Activated naive CD4-positive, alpha-beta T cell treated with anti-CD3 and anti-CD28 coated beads, Interleukin-2, amount 50 U/mL, for 72 hours (primary cell): ENCODE data around the gene ATAD3A. TPM values are rescaled to one million over a fixed set of nuclear protein-coding genes. Genes with fewer than 3 reads are reported as not detected.
"Not testable (repeated sequence)": the region's sequence is repeated elsewhere in the genome, so short reads cannot be mapped to it uniquely, and the experiment has no call there.

ENCODE experiments used
- ATAC-seq, 2 donors: fragments of 150-1000 bp; cut with Tn5 transposase; 2 replicates each; pipeline ENCODE4 v1.10.0; 2021; ENCODE audit warnings: mild to moderate bottlenecking in 2 of 2, moderate library complexity in 2 of 2
- DNase-seq, 2 donors: peaks; one replicate each; pipeline ENCODE4 v3.0.0; 2021 to 2022; ENCODE audit warnings: low spot score in 2 of 2
- H3K27ac Mint-ChIP-seq, 2 donors: one replicate each; pipeline ENCODE4 v1.8.0; 2022; ENCODE audit warnings: mild to moderate bottlenecking in 2 of 2, mixed read lengths in 2 of 2
- H3K36me3 Mint-ChIP-seq, 2 donors: one replicate each; pipeline ENCODE4 v1.8.0; 2022; ENCODE audit warnings: mixed read lengths in 2 of 2
- H3K9me3 Mint-ChIP-seq, 2 donors: one replicate each; pipeline ENCODE4 v1.8.0; 2022; ENCODE audit warnings: mixed read lengths in 2 of 2
- total RNA-seq, 2 donors: library from RNA; stranded (reverse); gene quantifications; one replicate each; pipeline ENCODE4 v1.2.3, GENCODE V29; 2022

ATAD3A gene
- total RNA-seq, 2 donors from 2014 or later: 35.7 to 39.7 TPM

DNA sequence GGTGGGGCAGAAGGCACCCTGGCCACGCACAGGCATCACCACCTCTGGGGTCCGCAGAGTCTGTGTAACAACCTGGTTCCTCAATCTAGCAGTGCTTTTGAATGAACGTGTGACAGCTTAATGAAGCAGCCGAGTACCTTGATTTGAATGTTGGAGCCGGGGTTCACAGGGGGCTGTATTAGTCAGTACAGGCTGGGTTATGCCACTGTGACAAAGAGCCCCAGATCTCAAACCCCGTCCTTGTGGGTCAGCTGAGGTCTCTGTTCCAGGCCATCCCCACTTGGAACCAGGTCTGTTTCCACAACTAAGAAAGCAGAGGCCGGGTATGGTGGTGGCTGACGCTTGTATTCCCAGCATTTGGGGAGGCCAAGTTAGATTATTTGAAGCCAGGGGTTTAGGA, 18.0 kb downstream of the ATAD3A start:
- ATAC-seq: no peak
- Mint-ChIP-seq H3K27ac (no peak overlapping the region), H3K9me3 (peaks cover 0 to 5% of the 10 kb centered on the region in 2 donors), H3K36me3 (peaks cover 19 to 22% of the 10 kb centered on the region in 2 donors)
- no peak for DNase-seq

DNA sequence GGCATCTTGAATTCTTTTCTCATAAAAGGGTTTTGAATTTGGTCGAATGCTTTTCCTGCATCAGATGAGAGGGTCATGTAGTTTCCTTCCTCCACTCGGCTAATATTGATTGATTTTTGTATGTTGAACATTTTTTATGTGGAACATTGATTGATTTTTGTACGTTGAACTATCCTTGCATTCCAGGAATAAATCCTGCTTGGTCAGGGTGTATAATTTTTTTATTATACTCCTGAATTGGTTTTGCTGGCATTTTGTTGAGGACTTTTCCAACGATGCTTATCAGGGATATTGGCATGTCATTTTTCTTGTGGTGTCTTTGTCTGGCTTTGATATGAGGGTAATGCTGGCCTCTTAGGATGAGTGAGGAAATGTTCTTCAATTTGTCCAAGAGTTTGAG, 20.0 kb downstream of the ATAD3A start:
- no peak overlapping the region for H3K27ac Mint-ChIP-seq
- DNase-seq: no peak
- H3K9me3 Mint-ChIP-seq: peaks cover 0 to 5% of the 10 kb centered on the region in 2 donors
- no peak for ATAC-seq
- peaks cover 19 to 22% of the 10 kb centered on the region in 2 donors for H3K36me3 Mint-ChIP-seq

DNA sequence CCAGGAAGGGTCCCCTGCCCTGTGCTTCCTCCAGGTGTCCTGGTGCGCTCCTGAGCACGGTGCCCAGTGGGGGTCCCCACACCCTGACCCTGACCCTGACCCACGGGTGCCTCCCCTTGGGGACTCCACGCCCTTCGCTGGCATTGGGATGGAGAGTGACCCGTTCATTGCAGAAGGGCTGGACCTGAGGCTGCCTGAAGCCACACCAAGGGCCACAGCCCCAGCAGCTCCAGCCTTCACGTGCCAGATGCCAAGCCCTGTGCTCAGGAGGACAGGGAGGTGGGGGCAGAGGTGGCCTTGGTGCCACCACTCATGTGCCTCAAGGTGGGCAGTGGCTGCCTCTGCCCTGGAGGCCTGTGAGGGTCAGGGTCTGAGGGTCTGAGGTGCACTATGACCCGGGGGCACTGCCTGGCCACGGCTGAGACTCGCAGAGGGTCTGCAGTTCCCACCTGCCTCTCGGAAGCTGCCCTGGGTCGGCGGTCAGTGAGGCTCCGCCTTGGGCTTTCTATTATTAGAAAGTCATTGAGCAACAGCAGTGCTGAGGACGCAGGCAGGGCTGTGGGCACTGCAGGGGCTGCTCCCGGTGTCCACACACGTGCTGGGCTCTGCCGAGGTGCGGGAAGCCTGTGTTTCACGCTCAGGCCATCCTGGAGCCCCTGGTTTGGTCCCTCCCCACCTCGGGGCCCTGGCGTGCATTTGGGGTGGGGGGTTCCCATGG, 21.4 kb downstream of the ATAD3A start:
- H3K27ac Mint-ChIP-seq, H3K9me3 Mint-ChIP-seq, DNase-seq, ATAC-seq: not testable (repeated sequence)
- peaks cover 19 to 22% of the 10 kb centered on the region in 2 donors for H3K36me3 Mint-ChIP-seq

DNA sequence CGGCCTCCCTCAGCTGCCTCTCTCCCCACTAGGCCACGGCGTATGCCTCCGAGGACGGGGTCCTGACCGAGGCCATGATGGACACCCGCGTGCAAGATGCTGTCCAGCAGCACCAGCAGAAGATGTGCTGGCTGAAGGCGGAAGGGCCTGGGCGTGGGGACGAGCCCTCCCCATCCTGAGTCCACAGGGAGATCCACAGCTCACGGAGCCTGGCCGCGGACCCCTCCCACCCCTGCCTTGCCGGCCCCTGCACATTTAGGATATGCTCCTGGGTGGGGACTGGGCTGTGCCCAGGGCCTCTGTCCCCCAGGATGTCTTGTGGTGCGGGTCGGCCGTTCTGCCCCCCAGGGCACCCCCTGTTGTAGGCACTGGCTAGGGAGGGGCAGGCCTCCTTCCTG, 21.9 kb downstream of the ATAD3A start:
- H3K9me3 Mint-ChIP-seq, H3K27ac Mint-ChIP-seq, DNase-seq, ATAC-seq: not testable (repeated sequence)
- H3K36me3 Mint-ChIP-seq: peaks cover 17 to 22% of the 10 kb centered on the region in 2 donors

DNA sequence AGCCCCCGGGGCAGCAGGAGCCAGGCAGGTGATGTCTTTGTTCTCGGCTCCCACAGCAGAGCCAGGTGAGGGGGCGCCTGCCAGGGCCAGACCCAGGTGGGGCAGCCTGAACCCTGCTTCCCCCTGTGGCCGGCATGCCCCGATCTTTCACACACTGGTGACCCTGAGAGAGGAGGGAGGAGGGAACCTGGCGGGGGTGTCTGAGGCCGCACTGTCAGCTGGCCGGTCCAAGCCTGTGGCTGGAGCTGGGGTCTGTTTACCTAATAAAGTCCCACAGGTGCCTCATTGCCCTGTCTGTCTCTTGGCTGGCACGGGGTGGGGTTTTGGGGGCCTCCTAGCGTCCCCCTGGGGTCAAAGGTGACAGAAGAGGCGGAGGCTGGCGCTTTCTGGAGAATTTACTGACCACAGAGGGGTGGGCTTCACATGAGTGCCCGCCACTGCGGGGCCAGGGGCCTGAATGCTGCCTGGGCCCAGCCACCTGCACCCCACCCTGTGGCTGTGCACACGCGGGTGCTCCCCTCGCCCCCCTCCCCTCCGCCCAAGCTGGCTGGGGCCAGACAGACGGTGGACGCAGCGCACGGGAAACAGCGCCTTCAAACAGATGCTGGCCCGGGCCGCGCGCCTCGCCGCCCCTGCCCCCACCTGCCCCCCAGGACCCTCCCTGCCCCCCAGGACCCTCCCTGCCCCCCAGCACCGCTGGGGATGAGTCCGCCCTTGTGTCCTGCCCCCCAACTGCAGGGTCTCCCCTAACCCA, 22.6 kb downstream of the ATAD3A start:
- Mint-ChIP-seq H3K27ac (no peak overlapping the region), H3K36me3 (peaks cover 11 to 21% of the 10 kb centered on the region in 2 donors), H3K9me3 (peaks cover 0 to 5% of the 10 kb centered on the region in 2 donors)
- ATAC-seq (no peak), DNase-seq (no peak)

DNA sequence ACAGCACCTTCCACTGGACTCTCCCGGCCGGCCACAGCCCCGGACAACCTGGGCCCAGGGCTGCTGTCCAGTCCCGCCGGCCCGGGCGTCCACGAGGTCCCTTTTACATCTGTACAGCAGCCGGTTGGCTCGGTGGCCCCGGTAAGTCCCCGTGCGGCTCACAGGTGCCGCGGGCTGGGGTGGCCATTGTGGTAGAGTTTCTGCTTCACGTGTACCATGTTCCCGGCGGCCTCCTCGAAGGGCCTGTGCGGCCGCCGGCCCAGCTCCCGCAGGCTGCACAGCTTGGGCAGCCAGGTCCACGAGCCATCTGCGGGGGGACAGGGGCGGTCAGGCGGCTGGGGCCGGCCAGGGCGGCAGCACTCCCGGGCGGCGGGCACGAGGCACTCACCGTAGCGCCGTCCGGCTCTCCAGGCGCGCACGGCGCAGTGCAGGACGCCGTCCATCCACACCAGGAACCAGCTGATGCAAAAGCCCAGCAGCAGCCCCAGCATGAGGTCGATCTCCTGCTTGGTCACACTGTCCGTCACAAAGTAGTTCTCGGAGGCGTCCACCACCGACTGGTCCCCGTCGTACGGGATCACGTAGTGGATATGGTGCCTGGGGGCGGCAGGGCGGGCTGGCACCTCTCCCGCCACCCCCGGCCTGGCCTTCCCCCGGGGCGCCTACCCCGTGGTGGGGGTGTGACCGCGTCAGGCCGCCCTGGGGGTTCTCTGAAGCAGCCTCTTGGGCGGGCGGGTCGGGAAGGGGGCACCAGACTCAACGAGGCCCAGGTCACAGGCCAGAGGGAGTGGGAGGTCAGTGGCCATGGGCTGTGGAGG, 23.4 kb downstream of the ATAD3A start:
- Mint-ChIP-seq H3K9me3 (peaks cover 0 to 5% of the 10 kb centered on the region in 2 donors), H3K27ac (no peak overlapping the region), H3K36me3 (peaks cover 6 to 13% of the 10 kb centered on the region in 2 donors)
- no peak for ATAC-seq
- DNase-seq: no peak

DNA sequence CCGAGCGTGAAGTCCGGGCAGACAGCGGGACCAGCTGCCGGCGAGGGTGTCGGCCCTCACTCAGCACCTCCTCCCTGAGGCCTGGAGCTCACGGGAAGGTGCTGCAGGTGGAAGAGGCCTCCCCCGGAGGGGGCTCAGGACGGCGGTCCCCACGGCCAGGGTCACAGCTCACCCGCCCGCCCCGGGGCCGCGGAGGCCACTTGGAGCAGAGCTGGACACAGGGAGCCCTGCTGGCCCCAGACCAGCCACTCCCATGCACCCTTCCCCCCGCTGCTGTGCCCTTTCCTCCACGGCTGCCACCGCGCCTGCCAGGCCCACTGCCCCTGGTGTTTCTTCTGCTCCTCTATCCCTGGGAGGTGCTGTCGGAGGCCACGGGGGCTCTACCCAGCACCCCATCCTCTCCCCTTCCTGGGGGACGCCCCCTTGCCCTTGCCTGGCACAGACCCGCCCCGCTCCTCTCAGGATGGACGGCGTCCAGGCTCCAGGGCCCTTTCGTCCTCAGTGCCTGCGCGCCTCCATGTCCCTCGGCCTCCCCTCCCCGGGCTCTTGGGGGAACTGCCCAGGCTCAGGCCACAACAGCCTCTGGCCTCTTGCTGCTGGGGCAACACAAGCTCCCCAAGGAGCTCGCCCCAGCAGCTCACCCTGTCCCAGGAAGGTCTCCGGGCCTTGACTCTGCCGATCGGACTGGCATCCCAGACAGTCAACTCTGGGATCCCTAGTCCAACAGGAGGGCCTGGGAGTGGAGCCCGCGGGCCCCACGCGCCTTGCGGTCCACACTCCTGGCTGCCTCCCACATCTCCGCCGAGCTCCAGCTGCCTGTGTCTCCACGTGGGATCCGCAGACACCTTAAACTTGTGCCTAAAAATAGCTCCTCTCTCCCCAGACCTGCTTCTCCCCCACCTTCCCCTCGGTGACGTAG, 24.3 kb downstream of the ATAD3A start:
- peaks cover 6 to 8% of the 10 kb centered on the region in 2 donors for H3K36me3 Mint-ChIP-seq
- peaks cover 0 to 5% of the 10 kb centered on the region in 2 donors for H3K9me3 Mint-ChIP-seq
- DNase-seq (no peak), ATAC-seq (no peak)
- peak overlapping the region in 1 of 2 donors; percentile 35 for H3K27ac Mint-ChIP-seq

DNA sequence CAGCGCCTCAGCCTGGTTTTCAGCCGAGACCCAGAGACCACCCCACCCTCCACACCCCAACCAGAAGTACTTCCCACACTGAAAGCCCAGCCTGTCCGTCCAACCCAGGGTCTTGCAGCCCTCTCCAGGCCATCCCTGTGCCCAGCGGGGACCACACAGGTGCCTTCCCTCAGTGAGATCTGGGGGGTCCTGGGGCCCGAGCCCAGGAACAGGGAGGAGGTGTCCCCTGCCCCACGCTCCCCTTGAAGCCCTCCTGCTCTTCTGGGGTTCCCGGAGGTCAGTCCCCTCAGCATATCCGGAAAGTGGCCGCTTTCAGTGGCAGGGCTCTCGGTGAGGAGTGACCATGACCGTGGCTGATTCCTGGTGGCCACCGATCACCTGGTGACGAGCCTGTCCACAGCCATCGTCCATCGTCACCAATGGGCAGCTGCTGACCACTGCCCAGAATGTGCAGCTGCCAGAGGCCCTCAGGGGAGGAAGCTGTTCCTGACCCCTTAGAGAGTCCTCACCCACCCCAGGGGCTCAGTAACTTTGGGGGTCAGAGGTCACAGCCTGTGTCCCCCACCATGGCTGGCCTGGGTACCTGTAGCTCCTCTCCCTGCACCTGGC, 25.1 kb downstream of the ATAD3A start:
- H3K9me3 Mint-ChIP-seq: peaks cover 0 to 2% of the 10 kb centered on the region in 2 donors

DNA sequence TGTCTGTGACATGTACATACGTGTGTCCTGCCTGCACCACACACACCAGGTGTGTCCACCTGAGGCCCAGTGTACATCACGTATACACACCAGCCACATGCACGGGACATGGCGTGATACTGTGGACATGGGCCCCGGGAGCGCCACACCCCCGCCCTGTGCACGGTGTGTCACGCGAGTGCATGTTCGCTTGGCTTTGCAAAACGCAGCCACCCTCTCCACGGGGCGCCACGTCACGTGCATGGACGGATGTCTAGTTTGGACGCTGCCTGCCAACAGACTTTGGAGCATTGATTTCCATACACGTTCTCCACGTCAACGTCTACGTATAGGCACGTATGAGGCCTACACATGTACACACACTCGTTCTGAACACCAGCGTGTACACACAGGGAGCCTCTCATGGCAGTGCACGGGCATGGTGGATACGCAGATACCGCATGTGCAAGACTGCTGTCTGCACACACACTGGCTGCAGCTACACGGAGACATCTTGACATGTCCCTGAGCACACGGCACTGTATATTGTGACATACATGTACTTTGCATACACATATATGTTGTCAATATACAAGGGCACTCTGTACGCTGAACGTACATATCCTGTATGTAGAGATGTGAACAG, 25.8 kb downstream of the ATAD3A start:
- ATAC-seq: peak in 1 of 2 donors; percentile 4
- Mint-ChIP-seq H3K36me3 (no peaks in the 10 kb centered on the region), H3K27ac (no peak overlapping the region)

More for the DNA sequence above, 25.1 kb downstream of the ATAD3A start:
- ATAC-seq (no peak), DNase-seq (no peak)
- Mint-ChIP-seq H3K27ac (peak overlapping the region in 1 of 2 donors; percentile 35), H3K36me3 (peaks cover 3 to 4% of the 10 kb centered on the region in 2 donors)

DNA sequence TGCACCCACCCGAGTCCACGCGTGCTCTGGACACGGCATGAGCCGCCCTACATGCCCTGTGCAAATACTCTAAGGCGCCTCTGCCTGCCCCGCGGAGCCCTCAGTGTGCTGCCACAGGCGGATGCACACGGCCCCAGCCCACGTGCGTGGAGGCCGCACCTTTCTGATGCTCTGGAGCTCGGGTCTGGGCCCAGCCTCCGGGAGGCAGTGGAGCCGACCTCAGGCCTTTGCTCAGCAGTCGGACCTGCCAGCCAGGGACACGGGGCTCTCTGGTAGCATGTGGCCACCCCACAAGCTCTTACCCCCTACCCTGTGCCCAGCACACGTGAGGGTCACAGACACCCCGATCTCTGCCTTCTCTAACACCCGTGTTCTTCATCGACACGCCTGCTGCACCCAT, 26.4 kb downstream of the ATAD3A start:
- DNase-seq: no peak
- no peaks in the 10 kb centered on the region for H3K9me3 Mint-ChIP-seq
- ATAC-seq: peak in 1 of 2 donors; percentile 12
- H3K27ac Mint-ChIP-seq: no peak overlapping the region
- H3K36me3 Mint-ChIP-seq: no peaks in the 10 kb centered on the region

More for the DNA sequence above, 25.8 kb downstream of the ATAD3A start:
- no peak for DNase-seq
- H3K9me3 Mint-ChIP-seq: no peaks in the 10 kb centered on the region

DNA sequence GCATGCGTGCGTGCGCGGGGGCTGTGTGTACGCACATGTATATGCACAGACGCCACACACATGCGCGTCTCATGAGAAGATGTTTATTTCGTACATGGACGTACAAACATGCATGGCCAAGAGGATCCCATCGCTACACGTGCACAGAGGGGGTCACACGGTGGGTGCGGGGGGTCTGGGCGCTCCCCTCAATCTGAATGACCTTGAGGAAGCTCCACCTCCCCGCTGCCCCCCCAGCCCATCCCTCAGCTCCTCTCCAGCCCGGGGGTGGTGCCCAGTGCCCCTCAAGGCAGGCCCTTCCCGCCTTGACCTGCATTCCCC, 27.0 kb downstream of the ATAD3A start:
- no peak for DNase-seq
- Mint-ChIP-seq H3K9me3 (no peaks in the 10 kb centered on the region), H3K27ac (no peak overlapping the region), H3K36me3 (no peaks in the 10 kb centered on the region)
- no peak for ATAC-seq

DNA sequence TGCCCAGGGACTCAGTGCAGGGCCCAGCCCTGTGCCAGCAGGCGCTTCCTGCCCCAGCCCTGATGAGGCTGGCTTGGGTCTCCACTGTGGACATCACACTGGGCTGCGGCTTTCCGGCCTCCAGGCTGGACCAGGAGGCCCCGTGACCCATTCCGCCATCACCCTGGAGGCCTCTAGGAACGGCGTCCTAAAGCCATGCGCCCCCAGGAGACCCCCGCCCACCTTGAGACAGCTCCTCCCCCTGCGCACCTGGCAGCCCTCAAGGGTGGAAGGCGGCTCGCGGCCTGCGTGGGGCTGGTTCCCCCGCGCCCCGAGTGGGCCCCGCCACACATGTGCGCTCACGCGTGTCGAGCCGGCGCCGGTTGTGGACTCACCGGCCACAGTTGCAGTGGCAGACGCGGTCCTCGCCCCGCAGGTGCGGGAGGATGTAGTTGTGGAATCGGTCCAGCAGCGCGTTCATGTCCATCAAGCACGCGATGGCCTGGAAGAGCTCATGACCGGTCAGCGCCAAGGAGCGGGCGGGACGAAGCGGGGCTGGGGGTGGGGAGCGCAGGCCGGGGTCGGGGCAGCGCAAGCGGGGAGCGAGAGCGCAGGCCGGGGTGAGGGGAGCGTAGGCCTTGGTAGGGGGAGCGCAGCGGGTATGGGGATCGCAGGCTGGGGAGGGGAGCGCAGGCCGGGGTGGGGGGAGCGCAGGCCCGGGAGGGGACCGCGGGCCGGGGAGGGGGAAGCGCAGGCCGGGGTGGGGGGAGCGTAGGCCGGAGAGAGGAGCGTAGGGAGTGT, 27.5 kb downstream of the ATAD3A start:
- no peak for ATAC-seq
- no peak overlapping the region for H3K27ac Mint-ChIP-seq
- H3K36me3 Mint-ChIP-seq: no peaks in the 10 kb centered on the region
- no peak for DNase-seq
- no peaks in the 10 kb centered on the region for H3K9me3 Mint-ChIP-seq

DNA sequence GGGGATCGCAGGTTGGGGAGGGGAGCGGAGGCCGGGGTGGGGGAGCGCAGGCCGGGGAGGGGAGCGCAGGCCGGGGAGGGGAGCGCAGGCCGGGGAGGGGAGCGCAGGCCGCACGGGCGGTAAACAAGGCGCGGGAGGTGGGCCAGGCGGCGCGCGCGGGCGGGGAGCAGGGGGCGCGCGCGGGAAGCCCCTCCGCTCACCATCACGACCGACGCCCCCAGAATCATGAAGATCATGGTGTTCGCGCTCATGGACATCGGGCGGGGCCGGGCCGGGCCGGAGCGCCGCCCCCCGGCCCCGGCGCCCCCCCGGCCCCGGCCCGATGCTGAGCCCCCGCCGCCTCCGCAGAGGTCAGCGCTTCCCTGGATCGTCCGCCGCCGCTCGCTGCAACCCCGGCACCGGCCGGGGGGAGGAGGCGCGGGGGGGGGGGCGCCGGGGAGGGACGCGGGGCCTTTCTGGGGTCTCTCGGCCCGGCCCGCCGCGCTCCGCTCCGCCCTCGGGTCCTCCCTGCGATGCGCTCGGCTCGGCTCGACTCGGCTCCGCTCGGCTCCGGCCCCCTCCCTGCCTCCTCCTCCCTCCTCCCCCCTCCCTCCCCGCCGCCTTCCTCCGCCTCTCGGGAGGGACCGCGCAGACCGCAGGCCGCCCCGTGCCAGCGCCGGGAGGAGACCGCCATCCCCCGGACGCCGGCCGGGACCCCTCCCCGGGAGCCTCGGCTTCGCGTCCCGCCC, 28.3 kb downstream of the ATAD3A start, which contains the start of gene TMEM240:
TMEM240 (minus strand) TSS at position 535 of the 728 bp plus-strand sequence; CDS start at position 257, 278 bp downstream.
- DNase-seq: peak in 1 of 2 donors; percentile 45
- Mint-ChIP-seq H3K36me3 (no peaks in the 10 kb centered on the region), H3K27ac (no peak within 1 kb of the TSS), H3K9me3 (no peaks in the 10 kb centered on the region)
- ATAC-seq: peak in 1 of 2 donors; percentile 44
